Fibroblast of peridontal ligament (primary cell): Measurements from ENCODE around the gene AMPD3.
A peak's percentile ranks its signal among the peaks of the same experiment; 100 is the strongest.

ENCODE experiments used
- DNase-seq: peaks from one replicate; pipeline ENCODE4 v3.0.0-alpha.2; 2010; ENCODE audit errors: extremely low read depth

The AMPD3 gene

GRCh38 chr11:10488121-10488933 is 33.3 kb downstream of the AMPD3 start:
- DNase-seq, result no peak

GRCh38 chr11:10488934-10489691 is 34.0 kb downstream of the AMPD3 start:
- DNase-seq, result no peak

DNA sequence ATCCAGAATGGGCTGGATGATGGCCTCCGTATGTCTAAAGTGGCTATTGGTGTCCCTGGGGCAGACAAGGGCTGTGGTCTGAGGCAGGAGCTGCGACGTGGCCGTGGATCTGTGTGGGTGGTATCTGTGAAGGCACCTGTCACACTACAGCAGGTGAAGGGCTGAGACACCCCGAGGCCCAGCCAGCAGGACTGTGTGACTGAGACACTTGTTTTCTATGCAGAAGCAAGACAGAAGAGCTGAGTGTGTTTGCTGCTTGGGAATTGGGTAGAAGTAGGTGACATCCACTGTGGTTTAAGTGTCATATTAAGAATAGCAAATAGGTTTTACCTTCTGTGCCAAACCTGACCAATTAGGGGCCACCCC is 35.0 kb downstream of the AMPD3 start:
- no peak for DNase-seq

DNA sequence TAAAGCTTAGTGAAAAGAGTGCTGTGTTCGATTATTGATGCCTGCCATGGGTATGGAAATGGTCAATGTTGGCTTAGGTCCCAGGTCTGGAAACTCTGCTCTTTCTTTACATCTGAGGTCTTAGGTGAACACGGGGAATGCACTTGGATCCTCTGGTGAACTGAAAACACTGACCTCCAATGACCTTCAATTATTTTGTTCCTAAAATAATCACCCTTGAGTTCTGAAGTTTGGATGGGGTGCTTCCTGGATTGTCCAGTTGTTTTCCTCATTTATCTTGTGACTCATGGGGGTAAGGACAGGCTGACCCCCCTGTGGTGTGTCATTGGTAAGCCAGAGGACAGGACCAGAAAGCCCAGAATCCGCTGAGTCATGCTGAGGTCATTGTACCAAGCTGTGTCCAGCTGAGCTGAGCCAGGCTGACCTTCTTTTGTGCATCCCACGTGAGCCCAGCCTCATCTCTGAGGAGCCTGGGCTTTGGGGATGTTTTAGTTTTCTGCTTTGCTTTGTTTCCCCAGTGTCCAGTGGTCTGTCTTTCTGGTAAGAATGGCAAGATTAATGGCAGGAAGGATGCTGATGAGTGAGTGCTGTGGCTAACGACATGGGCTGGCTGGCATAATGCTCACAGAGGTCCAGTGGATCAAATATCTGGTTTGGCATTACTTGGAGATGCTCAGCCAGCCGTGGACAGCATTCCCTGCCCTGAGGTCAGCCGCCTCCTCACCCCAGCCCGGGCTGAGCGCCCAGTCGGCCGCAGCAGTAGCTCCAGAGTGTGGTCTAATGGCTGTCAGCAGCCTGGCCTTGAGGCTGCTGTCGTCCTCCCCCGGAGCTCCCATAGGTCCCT is 35.6 kb downstream of the AMPD3 start:
- DNase-seq, result peak; percentile 94

DNA sequence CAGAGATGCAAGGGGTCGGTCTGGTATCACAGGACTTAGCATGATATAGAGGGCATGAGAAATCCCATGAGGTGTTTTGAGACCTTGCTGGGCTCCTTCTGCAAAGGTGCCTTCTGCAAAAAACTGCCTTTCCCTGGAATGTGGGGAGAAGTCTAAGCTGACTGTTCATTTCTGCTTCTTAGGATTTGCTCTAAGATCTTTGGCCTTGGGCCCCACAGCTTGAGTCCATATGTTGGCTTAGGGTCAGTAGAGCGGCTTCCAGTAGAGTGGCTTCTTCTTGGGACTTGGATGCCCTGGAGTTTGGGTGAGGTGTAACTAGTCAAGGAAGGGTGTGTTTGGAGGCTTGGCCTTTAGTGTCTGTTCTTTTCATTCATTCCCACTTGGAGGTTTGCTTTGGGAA is 37.0 kb downstream of the AMPD3 start:
- no peak for DNase-seq

GRCh38 chr11:10493041-10493663 is 38.1 kb downstream of the AMPD3 start:
- no peak for DNase-seq

GRCh38 chr11:10494636-10495463 is 39.8 kb downstream of the AMPD3 start:
- no peak for DNase-seq

DNA sequence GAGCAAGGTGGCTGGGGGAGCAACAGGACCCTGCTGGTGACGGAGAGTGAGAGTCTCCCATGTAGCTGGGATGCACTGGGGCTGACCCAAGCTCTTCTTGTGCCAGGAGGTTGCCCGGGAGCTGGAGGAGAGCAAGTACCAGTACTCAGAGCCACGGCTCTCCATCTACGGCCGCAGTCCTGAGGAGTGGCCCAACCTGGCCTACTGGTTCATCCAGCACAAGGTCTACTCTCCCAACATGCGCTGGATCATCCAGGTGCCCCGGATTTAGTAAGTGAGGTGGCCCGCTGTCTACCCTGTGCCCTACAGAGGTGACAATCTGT is 40.4 kb downstream of the AMPD3 start:
- no peak for DNase-seq

GRCh38 chr11:10496296-10496936 is 41.4 kb downstream of the AMPD3 start:
- DNase-seq, result no peak

DNA sequence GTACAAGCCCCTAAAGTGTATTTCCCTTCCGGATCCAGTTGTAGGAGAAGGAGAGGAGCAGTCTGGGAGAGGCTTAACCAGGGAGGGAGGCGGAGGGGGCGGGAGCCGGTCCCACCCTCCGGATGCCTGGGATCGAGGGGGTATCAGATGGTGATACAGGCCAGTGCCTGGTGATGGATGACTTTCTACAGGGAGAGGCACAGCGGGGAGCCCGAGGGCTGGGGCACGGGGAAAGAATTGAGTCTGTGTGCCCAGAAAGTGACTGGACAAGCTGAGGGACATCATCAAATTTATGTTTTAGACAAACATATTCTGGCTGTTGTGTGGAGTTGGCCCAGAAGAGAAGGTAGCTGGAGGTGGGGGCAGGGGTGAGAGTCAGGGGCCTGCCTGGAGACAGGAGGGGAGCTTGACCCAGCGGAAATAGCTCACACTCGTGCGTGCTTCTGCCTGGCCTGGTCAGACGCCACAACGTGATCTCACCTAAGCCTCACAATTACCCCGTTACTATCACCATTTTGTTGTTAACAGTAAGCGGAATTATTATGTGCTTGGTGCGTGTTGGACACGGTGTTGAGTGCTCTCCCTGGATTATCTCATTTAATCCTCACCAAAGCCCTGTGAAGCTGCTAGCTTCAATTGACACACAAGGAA is 42.4 kb downstream of the AMPD3 start:
- DNase-seq, result no peak

- no peak for DNase-seq
Measured at GRCh38 chr11:10498022-10498400, 42.9 kb downstream of the AMPD3 start.

DNA sequence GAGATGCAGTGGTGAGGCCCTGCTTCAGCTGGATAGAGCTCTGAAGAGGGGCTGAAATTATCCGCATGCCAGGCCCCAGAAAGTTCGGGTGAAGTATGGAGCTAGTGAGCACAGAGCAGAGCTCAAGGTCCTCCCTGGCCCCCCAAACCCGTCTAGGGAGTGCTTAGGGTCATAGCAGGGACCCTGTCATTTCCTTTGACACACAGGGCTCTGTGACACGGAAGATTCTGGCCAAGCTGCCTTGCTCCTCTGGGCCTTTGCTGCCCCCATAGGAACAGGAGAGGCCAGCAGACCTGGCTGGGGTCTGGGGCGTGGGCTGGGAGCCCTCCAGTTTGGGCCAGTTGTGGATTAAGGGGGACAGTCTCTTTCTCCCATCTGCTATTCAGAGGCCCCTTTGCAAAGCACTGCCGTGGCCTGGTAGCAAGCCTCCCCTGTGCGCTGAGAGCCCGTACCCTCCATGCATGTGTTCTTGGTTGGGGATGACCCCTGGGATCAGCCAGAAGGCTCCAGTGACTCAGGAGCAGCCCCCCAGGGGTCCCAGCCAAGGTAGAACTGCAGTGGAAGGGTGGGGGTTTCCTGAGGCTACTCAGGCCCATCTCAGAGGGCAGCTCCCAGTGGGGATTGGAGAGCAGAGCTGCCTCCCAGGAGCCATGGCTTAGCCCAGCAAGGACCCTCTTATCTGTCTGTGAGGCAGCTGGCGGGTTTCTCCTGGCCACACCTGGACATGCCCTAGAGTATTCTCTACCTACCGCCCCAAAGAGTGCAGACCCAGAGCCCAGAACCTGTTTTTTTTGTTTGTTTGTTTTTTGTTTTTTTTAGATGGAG is 43.6 kb downstream of the AMPD3 start:
- DNase-seq, result no peak

DNA sequence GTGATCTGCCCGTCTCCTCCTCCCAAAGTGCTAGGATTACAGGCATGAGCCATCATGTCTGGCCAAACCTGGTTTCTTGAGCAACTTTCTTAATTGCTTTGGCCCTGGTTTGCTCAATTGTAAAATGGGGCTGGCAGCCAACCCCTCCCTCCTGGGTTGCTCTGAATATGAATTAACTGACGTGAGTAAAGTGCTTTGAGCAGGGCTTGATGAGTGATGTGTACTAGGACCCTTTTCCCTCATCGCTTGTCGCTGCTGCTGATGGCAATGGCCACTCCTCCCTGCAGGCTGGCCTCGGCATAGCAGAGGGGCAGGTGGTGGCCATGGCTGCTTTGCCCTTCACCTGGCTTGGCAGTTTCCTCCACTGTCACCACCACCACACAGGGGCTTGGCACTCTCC is 44.4 kb downstream of the AMPD3 start:
- DNase-seq, result peak; percentile 62

GRCh38 chr11:10499874-10500601 is 45.0 kb downstream of the AMPD3 start:
- no peak for DNase-seq

- no peak for DNase-seq
Measured at GRCh38 chr11:10500757-10501684, 46.0 kb downstream of the AMPD3 start.

DNA sequence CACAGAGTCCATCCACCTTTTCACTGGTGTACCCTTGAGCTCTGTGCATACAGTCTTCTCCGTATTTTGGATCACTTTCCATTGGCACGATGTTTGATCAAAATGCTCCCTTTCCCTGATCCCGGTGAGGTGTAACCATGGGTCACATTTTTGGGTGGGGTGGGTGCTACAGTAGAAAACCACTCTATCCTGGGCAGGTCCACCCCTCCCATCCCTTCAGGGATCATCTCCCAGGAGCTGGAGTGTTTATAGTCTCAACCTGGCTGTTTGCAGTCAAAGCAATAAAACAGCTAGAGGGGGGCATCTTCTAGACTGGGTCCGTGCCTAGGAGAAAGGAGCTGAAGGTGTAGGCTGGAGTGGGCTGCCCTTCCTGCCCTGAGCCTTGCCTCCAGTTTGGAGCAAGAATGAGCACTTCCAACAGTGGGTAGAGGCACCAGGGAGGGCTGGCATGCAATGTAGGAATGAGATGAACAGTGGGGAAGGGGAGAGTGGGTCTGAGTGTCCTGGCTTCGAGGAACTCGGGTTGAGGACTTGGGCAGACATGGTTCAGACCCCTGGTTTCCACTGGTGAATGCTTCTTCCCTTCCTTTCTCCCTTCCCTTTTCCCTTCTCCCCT is 47.1 kb downstream of the AMPD3 start:
- no peak for DNase-seq

- no peak for DNase-seq
Measured at GRCh38 chr11:10502770-10503169, 47.7 kb downstream of the AMPD3 start.
